Sigmoid colon (tissue), 4 donors: ENCODE results near the gene EFCAB10.

ENCODE experiments used
- EP300 ChIP-seq, 4 donors: sonication (generic); formaldehyde crosslinking; IDR thresholded peaks; one replicate each; pipeline ENCODE4 v1.6.1; 2017; ENCODE audit warnings: antibody characterized with exemption in 4 of 4
- POLR2A ChIP-seq, 2 donors: fragments of 450-650 bp; IDR thresholded peaks; one replicate each; pipeline ENCODE4 v1.6.1; 2016; ENCODE audit warnings: antibody characterized with exemption in 2 of 2, mild to moderate bottlenecking in 2 of 2, moderate library complexity in 2 of 2
- POLR2AphosphoS5 ChIP-seq, 4 donors: sonication (generic); formaldehyde crosslinking; IDR thresholded peaks; one replicate each; pipeline ENCODE4 v1.6.1; 2017; ENCODE audit warnings: antibody characterized with exemption in 4 of 4
- TF ChIP-seq, protein P1 (sequence below), 4 experiments: fragments of 450-650 bp in 3 of 4; fragments of 200-600 bp in 1 of 4; IDR thresholded peaks; one replicate each; pipeline ENCODE4 v1.5.1; 2016 to 2019; ENCODE audit warnings: antibody characterized with exemption in 4 of 4, mild to moderate bottlenecking in 3 of 4, moderate library complexity in 2 of 4

GRCh38 chr7:105612806-105613205 is 31.5 kb upstream of the EFCAB10 start:
- TF ChIP-seq, protein P1, sequence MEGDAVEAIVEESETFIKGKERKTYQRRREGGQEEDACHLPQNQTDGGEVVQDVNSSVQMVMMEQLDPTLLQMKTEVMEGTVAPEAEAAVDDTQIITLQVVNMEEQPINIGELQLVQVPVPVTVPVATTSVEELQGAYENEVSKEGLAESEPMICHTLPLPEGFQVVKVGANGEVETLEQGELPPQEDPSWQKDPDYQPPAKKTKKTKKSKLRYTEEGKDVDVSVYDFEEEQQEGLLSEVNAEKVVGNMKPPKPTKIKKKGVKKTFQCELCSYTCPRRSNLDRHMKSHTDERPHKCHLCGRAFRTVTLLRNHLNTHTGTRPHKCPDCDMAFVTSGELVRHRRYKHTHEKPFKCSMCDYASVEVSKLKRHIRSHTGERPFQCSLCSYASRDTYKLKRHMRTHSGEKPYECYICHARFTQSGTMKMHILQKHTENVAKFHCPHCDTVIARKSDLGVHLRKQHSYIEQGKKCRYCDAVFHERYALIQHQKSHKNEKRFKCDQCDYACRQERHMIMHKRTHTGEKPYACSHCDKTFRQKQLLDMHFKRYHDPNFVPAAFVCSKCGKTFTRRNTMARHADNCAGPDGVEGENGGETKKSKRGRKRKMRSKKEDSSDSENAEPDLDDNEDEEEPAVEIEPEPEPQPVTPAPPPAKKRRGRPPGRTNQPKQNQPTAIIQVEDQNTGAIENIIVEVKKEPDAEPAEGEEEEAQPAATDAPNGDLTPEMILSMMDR (IDR thresholded peaks at IDR 0.05): no peak
- TF ChIP-seq POLR2A (IDR thresholded peaks at IDR 0.05) (no peak), EP300 (IDR thresholded peaks at IDR 0.05) (no peak), POLR2AphosphoS5 (IDR thresholded peaks at IDR 0.05) (no peak)
